DOHH2 (cell line): ENCODE results near the gene CFAP92.

Experiments
- H3F3A ChIP-seq: fragments of 200-600 bp; sonication (generic), shearing (Covaris generic); 2 replicates; pipeline ENCODE4 v1.6.0; 2016; ENCODE audit warnings: antibody characterized with exemption, mild to moderate bottlenecking; ENCODE audit not compliant: control insufficient read depth, insufficient read depth
- H3K27ac ChIP-seq: fragments of 200-600 bp; sonication (generic); 2 replicates; pipeline ENCODE4 v1.5.1; 2014; ENCODE audit warnings: low read depth, mild to moderate bottlenecking, low read length, moderate library complexity
- H3K27me3 ChIP-seq: fragments of 200-600 bp; sonication (generic); 2 replicates; pipeline ENCODE4 v1.6.1; 2014; ENCODE audit warnings: mild to moderate bottlenecking, low read length, mixed read lengths; ENCODE audit not compliant: control insufficient read depth
- H3K36me3 ChIP-seq: fragments of 200-600 bp; sonication (generic); 2 replicates; pipeline ENCODE4 v1.6.1; 2014; ENCODE audit warnings: mild to moderate bottlenecking, low read length, moderate library complexity, mixed read lengths; ENCODE audit not compliant: control insufficient read depth
- H3K4me1 ChIP-seq: fragments of 200-600 bp; sonication (generic); 2 replicates; pipeline ENCODE4 v1.6.1; 2014; ENCODE audit warnings: mild to moderate bottlenecking, low read length, mixed read lengths; ENCODE audit not compliant: control insufficient read depth
- H3K4me2 ChIP-seq: fragments of 200-600 bp; sonication (generic); 2 replicates; pipeline ENCODE4 v1.6.0; 2014; ENCODE audit warnings: mild to moderate bottlenecking, low read length, moderate library complexity
- H3K4me3 ChIP-seq: fragments of 200-600 bp; sonication (generic); 2 replicates; pipeline ENCODE4 v1.5.1; 2014; ENCODE audit warnings: mild to moderate bottlenecking, low read length, mixed read lengths
- H3K79me2 ChIP-seq: fragments of 200-600 bp; sonication (generic); 2 replicates; pipeline ENCODE4 v1.6.1; 2014; ENCODE audit warnings: mild to moderate bottlenecking, low read length, mixed read lengths; ENCODE audit not compliant: control insufficient read depth
- H3K9me2 ChIP-seq: fragments of 200-600 bp; sonication (generic); replicated peaks from 2 replicates; pipeline ENCODE4 v1.6.1; 2014; ENCODE audit warnings: mild to moderate bottlenecking, low read length, mixed read lengths; ENCODE audit not compliant: control insufficient read depth
- H3K9me3 ChIP-seq: fragments of 200-600 bp; sonication (generic); 2 replicates; pipeline ENCODE4 v1.6.1; 2014; ENCODE audit warnings: antibody characterized with exemption, low read length, mixed read lengths; ENCODE audit not compliant: control insufficient read depth, insufficient read depth
- H4K20me1 ChIP-seq: fragments of 200-600 bp; sonication (generic); 2 replicates; pipeline ENCODE4 v1.6.0; 2014; ENCODE audit warnings: low read depth, mild to moderate bottlenecking, antibody characterized with exemption, low read length, moderate library complexity; ENCODE audit not compliant: control insufficient read depth, insufficient read depth
- EZH2phosphoT487 ChIP-seq: fragments of 200-600 bp; sonication (generic); IDR thresholded peaks from 2 replicates; pipeline ENCODE4 v1.6.1; 2017; ENCODE audit warnings: borderline replicate concordance, mild to moderate bottlenecking, antibody characterized with exemption, low read length, moderate library complexity, mixed read lengths
- TF ChIP-seq, protein P1 (sequence below): fragments of 200-600 bp; sonication (generic); IDR thresholded peaks from one replicate; pipeline ENCODE4 v1.5.1; 2014; ENCODE audit warnings: antibody characterized with exemption, mild to moderate bottlenecking, low read depth, low read length; ENCODE audit not compliant: poor library complexity, severe bottlenecking

Gene CFAP92

DNA sequence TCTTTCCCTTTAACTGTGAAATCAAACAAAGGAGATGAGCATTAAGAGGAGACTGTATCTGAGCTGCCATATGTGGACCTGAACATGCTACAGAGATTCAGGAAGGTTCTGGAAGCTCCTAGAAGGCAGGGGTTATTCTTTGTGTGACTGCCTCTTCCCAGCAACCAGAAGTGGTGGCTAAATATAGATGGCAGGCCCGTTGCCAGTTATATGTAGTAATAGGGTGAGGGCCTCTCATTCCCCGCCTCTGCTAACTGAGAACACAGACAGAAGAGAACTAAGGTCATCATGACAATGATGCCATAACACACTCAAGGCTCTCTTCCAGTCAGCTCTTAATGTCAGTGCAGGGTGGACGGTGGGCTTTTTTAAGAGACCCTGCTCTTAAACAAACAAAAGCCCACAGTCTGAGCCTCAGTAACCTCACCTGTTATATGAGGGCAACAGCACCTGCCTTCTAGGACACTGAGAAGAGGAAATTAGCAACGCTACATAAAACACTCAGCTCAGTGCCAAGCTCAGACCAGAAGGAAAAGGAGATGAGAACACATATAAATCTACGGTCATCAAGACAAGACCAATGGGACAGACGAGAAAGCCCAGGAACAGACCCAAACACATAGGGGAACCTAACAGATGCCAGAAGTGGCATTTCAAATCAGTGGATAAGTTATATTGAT, 22.3 kb downstream of the CFAP92 start:
- Histone ChIP-seq H3K4me2 (no peak overlapping the region), H3K27ac (no peak overlapping the region), H3K4me3 (no peak overlapping the region), H3K27me3 (peaks cover 11% of the 10 kb centered on the region), H4K20me1 (no peaks in the 10 kb centered on the region), H3K9me3 (no peaks in the 10 kb centered on the region), H3K9me2 (no peaks in the 10 kb centered on the region), H3K79me2 (no peaks in the 10 kb centered on the region), H3F3A (no peaks in the 10 kb centered on the region), H3K4me1 (peaks cover 4% of the 10 kb centered on the region; the same call in 1 of the 2 replicates), H3K36me3 (no peaks in the 10 kb centered on the region)
- TF ChIP-seq EZH2phosphoT487: no peak
- TF ChIP-seq, protein P1, sequence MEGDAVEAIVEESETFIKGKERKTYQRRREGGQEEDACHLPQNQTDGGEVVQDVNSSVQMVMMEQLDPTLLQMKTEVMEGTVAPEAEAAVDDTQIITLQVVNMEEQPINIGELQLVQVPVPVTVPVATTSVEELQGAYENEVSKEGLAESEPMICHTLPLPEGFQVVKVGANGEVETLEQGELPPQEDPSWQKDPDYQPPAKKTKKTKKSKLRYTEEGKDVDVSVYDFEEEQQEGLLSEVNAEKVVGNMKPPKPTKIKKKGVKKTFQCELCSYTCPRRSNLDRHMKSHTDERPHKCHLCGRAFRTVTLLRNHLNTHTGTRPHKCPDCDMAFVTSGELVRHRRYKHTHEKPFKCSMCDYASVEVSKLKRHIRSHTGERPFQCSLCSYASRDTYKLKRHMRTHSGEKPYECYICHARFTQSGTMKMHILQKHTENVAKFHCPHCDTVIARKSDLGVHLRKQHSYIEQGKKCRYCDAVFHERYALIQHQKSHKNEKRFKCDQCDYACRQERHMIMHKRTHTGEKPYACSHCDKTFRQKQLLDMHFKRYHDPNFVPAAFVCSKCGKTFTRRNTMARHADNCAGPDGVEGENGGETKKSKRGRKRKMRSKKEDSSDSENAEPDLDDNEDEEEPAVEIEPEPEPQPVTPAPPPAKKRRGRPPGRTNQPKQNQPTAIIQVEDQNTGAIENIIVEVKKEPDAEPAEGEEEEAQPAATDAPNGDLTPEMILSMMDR: no peak

DNA sequence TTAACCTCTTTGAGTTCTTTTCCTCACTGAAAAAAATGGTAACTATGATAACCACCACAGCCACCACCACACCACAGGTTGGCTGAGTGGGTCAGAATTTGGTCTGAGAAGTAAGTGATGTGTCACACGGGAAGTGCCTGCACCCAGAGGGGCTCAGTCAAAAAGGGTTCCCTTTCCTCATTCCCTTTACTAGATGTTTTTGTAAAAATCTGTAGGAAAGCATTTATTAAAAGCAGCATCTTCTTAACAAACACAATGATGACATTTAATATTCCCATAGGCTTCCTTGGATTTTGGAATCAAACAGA, 23.2 kb downstream of the CFAP92 start:
- Histone ChIP-seq H3F3A (no peaks in the 10 kb centered on the region), H3K9me2 (no peaks in the 10 kb centered on the region), H3K9me3 (no peaks in the 10 kb centered on the region), H3K27ac (no peak overlapping the region), H3K36me3 (no peaks in the 10 kb centered on the region), H3K79me2 (no peaks in the 10 kb centered on the region), H3K27me3 (peaks cover 11% of the 10 kb centered on the region), H3K4me3 (no peak overlapping the region), H3K4me2 (no peak overlapping the region), H3K4me1 (peaks cover 4% of the 10 kb centered on the region; the same call in 1 of the 2 replicates), H4K20me1 (no peaks in the 10 kb centered on the region)
- TF ChIP-seq EZH2phosphoT487: no peak
- TF ChIP-seq, protein P1: no peak

DNA sequence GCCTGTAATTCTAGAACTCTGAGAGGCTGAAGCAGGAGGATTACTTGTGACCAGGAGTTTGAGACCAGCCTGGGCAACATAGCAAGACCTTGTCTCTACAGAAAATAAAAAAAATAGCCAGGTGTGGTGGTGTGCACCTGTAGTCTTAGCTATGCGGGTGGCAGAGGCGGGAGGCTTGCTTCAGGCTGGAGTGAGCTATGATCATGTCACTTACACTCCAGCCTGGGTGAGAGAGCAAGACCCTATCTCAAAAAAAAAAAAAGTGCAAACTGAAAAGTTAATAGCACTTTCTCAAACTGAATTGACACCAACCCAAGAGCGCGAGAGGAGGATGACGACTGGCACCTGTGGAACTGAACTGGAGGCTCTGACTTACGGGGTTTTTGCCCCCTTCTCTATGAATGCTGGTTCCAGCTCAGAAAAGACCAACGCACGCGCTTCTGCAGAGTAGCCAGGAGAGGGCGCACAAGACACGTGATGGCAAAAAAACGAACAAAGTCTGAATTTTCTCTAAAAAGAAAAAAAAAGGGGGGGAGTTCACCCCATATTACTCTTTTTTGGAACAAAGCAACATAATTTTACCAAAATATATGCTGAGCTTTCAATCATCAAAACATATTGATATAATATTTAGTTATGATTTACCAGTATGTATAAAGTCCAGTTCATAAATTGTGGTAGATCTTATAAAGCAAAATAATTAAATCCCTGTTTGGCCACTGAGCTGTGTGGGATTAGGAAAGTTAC, 23.7 kb downstream of the CFAP92 start:
- peaks cover 11% of the 10 kb centered on the region for H3K27me3 ChIP-seq
- H3K79me2 ChIP-seq: no peaks in the 10 kb centered on the region
- no peaks in the 10 kb centered on the region for H3K9me3 ChIP-seq
- no peaks in the 10 kb centered on the region for H3F3A ChIP-seq
- no peak overlapping the region for H3K4me3 ChIP-seq
- no peak overlapping the region for H3K27ac ChIP-seq
- H3K4me1 ChIP-seq: peaks cover 4% of the 10 kb centered on the region; the same call in 1 of the 2 replicates
- H3K9me2 ChIP-seq: no peaks in the 10 kb centered on the region
- H3K4me2 ChIP-seq: no peak overlapping the region
- H3K36me3 ChIP-seq: no peaks in the 10 kb centered on the region
- TF ChIP-seq EZH2phosphoT487: no peak
- TF ChIP-seq, protein P1: peak; percentile 89
- no peaks in the 10 kb centered on the region for H4K20me1 ChIP-seq
